Liver (tissue), 3 donors: ENCODE results near the gene JTB.

Experiments used
- ATF3 ChIP-seq: IDR thresholded peaks from 2 replicates; pipeline ENCODE4 v1.6.1; 2016; ENCODE audit warnings: antibody characterized with exemption
- CTCF ChIP-seq: fragments of 150-350 bp; IDR thresholded peaks from 2 replicates; pipeline ENCODE4 v1.5.1; 2017; ENCODE audit warnings: improper control_type of control experiment, low read depth, low read length; ENCODE audit not compliant: missing input control
- MAX ChIP-seq: IDR thresholded peaks from 2 replicates; pipeline ENCODE4 v1.6.1; 2016; ENCODE audit warnings: antibody characterized with exemption
- RXRA ChIP-seq, 2 donors: IDR thresholded peaks; 2 replicates each; pipeline ENCODE4 v1.6.1; 2017 to 2018; ENCODE audit warnings: antibody characterized with exemption in 2 of 2, mild to moderate bottlenecking in 1 of 2
- SP1 ChIP-seq: IDR thresholded peaks from 2 replicates; pipeline ENCODE4 v1.6.1; 2018; ENCODE audit warnings: antibody characterized with exemption, mild to moderate bottlenecking
- TAF1 ChIP-seq: conservative IDR thresholded peaks from 2 replicates; pipeline ENCODE4 v1.6.1; 2016; ENCODE audit warnings: antibody characterized with exemption, mild to moderate bottlenecking
- donor health status: healthy.
- donor health status: healthy.

- no peak for TF ChIP-seq CTCF
- no peak for TF ChIP-seq TAF1
- TF ChIP-seq SP1: no peak
- TF ChIP-seq RXRA (IDR thresholded peaks at IDR 0.05): no peak
- TF ChIP-seq ATF3: no peak
- TF ChIP-seq MAX: no peak
Observed at GRCh38 chr1:153940756-153941155, 36.7 kb downstream of the JTB start.
